Ovary (tissue), 9 donors: Measurements from ENCODE around the gene ALDH3B1. TPM values are rescaled to one million over a fixed set of nuclear protein-coding genes. Genes with fewer than 3 reads are reported as not detected.
A peak's percentile ranks its signal among the peaks of the same experiment; 100 is the strongest.

Experiments used
- DNase-seq, 5 donors: peaks; one replicate each; pipeline ENCODE4 v3.0.0-alpha.2; 2019 to 2020
- H3K27ac ChIP-seq, 2 donors: fragments of 200-600 bp; one replicate each; pipeline versions ENCODE4 v1.5.1 to v1.8.0; 2019 to 2022
- H3K27me3 ChIP-seq: fragments of 200-600 bp; one replicate; pipeline ENCODE4 v1.8.0; 2022
- H3K36me3 ChIP-seq: fragments of 200-600 bp; sonication (generic); one replicate; pipeline ENCODE4 v1.5.1; 2019
- H3K4me1 ChIP-seq: one replicate; pipeline ENCODE4 v1.8.1; 2013; ENCODE audit warnings: mild to moderate bottlenecking, moderate library complexity; ENCODE audit not compliant: insufficient read depth
- H3K4me3 ChIP-seq: fragments of 200-600 bp; sonication (generic); one replicate; pipeline ENCODE4 v1.5.1; 2017
- H3K9me3 ChIP-seq, 2 donors: fragments of 200-600 bp in 1 of 2; sonication (generic) in 1 of 2; one replicate each; pipeline versions ENCODE4 v1.5.1 to v1.8.1; 2013 to 2019; ENCODE audit warnings: mild to moderate bottlenecking in 1 of 2, moderate library complexity in 1 of 2
- EP300 ChIP-seq: sonication (generic); formaldehyde crosslinking; IDR thresholded peaks from one replicate; pipeline ENCODE4 v1.6.1; 2017; ENCODE audit warnings: antibody characterized with exemption
- POLR2A ChIP-seq: fragments of 450-650 bp; IDR thresholded peaks from one replicate; pipeline ENCODE4 v1.6.1; 2017; ENCODE audit warnings: antibody characterized with exemption, mild to moderate bottlenecking, moderate library complexity
- WGBS, 3 donors: extraction: QIAGEN DNeasy Blood & Tissue Kit in 1 of 3; methylation state at CpG; one replicate each; pipeline versions ENCODE4 v1.1.5 to v1.1.7; 2013 to 2017; 5-methylcytosine and 5-hydroxymethylcytosine counted together
- intact Hi-C, 4 donors: fragments of 100-400 bp; cut with DNase I; formaldehyde crosslinking; loops; one replicate each; pipeline versions ENCODE4 v1.11.0 to v1.15.1; 2022 to 2023
- polyA plus RNA-seq, 2 donors: library from polyadenylated mRNA; stranded (reverse); fragments of 200-250 nt in 1 of 2; fragments of 350-450 nt in 1 of 2; fragmentation: Illumina TruSeq in 1 of 2; extraction: RNeasy Lipid Tissue Mini Kit (QIAGEN cat#74804) in 1 of 2; gene quantifications; one replicate each; pipeline ENCODE4 v1.2.3, GENCODE V29; 2013 to 2014
- total RNA-seq, 7 donors: library from RNA; depleted of rRNA in 2 of 7; stranded (reverse); fragments of >200 nt in 2 of 7; fragmentation: NEBNext Ultra II Directional in 3 of 7; extraction: Animal tissue kit (Norgen Biotek cat#: 25700) in 3 of 7; gene quantifications; one replicate each; pipeline versions ENCODE4 v1.1.0 to v1.2.4, GENCODE V29; 2016 to 2023
- TF ChIP-seq, protein P1 (sequence below), 3 donors: fragments of 450-650 bp in 2 of 3; fragments of 200-600 bp in 1 of 3; IDR thresholded peaks; one replicate each; pipeline versions ENCODE4 v1.5.1 to v1.8.0; 2016 to 2022; ENCODE audit warnings: antibody characterized with exemption in 3 of 3, mild to moderate bottlenecking in 1 of 3
- donor health status: DM: no; HTN: no; CAD: no; lungs with moderate emphysema.
- donor health status: DM: no; HTN: no; CAD: no.
- donor health status: Bipolar disorder and iron deficiency.
- donor health status: DM: yes; HTN: yes; CAD: no.
- donor health status: DM: no; HTN: no; CAD: no.
- donor health status: DM: yes; HTN: yes; CAD: no.

The ALDH3B1 gene
- total and polyA plus RNA-seq, 9 donors: 1.8 to 65.3 (median 7.4) TPM

DNA sequence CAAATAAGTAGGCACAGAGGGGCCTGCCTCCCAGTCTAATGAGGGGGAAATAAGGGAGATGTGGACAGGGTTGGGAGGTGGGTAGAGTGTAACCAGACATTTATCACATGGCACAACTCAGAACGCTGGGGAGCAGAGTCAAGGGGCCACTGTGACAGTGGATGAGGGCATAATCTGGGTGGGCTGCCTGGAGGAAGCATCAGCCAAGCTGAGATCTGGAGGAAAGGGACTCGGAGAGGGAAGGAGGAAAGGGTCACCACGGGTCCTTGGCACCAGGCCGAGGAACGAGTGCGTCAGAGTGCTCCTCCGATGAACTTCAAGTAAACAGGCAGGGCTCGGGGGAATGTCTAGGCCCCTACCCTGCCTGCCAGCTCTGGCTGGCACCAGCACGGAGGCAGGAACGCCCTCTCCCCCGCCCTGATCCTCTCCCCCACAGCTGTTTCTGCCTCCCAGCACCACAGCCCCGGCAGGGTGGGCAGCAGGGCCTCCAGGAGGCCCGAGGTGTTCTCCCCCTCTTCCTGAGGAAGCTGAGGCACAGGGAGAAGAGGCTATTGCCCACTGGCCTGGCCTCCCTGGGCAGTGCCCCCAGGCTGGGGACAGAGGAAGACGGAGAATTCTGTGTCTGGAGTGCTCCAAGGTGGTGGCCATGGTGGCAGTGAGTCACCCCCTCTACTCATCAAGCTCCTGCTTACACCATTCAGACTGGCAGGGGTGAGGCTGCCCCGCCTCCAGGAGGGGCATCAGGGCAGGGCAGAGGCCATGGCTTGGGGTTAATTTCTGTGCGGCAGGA, 4.2 kb downstream of the ALDH3B1 start:
- Histone ChIP-seq H3K4me1 (peaks cover 10% of the 10 kb centered on the region), H3K36me3 (no peaks in the 10 kb centered on the region), H3K4me3 (no peak overlapping the region), H3K27me3 (no peaks in the 10 kb centered on the region), H3K9me3 (no peaks in the 10 kb centered on the region), H3K27ac (peak overlapping the region in 1 of 2 donors; percentile 4)
- no peak for TF ChIP-seq EP300
- TF ChIP-seq, protein P1, sequence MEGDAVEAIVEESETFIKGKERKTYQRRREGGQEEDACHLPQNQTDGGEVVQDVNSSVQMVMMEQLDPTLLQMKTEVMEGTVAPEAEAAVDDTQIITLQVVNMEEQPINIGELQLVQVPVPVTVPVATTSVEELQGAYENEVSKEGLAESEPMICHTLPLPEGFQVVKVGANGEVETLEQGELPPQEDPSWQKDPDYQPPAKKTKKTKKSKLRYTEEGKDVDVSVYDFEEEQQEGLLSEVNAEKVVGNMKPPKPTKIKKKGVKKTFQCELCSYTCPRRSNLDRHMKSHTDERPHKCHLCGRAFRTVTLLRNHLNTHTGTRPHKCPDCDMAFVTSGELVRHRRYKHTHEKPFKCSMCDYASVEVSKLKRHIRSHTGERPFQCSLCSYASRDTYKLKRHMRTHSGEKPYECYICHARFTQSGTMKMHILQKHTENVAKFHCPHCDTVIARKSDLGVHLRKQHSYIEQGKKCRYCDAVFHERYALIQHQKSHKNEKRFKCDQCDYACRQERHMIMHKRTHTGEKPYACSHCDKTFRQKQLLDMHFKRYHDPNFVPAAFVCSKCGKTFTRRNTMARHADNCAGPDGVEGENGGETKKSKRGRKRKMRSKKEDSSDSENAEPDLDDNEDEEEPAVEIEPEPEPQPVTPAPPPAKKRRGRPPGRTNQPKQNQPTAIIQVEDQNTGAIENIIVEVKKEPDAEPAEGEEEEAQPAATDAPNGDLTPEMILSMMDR (IDR thresholded peaks at IDR 0.05): no peak
- no peak for TF ChIP-seq POLR2A
- intact Hi-C loops: no loop called here
- 31 to 50% (median 34%) methylated on average over 15 to 16 of the region's 16 CpGs for WGBS, 3 donors
- peak in 4 of 5 donors; percentile 51 to 76 (median 63) for DNase-seq

DNA sequence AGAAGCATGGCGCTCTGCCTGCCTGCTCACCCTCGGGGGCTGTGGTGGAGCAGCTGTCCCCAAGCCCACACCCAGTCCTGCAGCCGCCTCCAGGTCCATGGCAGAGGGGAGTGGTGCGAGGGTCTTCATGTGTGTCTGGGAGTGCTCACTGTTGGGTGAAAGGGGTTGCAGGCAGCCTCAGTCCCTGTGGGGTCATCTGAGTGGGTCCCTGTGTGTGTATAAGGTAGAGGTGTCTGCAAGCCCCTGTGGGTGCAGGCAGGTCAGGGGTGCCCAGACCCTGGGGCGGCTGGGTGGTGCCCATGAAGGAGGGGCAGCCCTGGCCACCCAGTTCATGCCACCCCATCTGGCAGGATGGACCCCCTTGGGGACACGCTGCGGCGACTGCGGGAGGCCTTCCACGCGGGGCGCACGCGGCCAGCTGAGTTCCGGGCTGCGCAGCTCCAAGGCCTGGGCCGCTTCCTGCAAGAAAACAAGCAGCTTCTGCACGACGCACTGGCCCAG, 4.9 kb downstream of the ALDH3B1 start:
- no peaks in the 10 kb centered on the region for H3K9me3 ChIP-seq
- WGBS, 3 donors: 89 to 94% (median 91%) methylated on average over 10 to 19 of the region's 19 CpGs
- H3K4me3 ChIP-seq: no peak overlapping the region
- no peak for DNase-seq
- H3K27ac ChIP-seq: no peak overlapping the region
- TF ChIP-seq POLR2A (no peak), EP300 (no peak)
- TF ChIP-seq, protein P1 (IDR thresholded peaks at IDR 0.05): no peak
- no peaks in the 10 kb centered on the region for H3K27me3 ChIP-seq
- intact Hi-C loops: no loop called here
- peaks cover 7% of the 10 kb centered on the region for H3K4me1 ChIP-seq
- no peaks in the 10 kb centered on the region for H3K36me3 ChIP-seq

DNA sequence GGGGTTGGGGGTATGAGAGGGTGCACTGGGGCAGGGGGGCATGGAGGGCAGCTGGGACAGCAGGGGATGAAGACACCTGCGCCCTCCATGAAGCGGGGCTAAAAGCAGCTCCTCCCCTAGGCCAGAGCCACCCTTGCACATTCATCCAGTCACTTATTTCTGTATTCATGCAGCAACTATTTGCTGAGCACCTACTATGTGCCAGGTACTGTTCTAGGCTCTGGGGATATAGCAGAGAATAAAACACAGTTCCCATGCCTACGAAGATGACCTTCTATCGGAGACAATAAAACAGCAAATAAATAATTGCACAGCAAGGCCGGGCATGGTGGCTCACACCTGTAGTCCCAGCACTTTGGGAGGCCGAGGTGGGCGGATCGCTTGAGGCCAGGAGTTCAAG, 5.3 kb downstream of the ALDH3B1 start:
- Histone ChIP-seq H3K27me3 (no peaks in the 10 kb centered on the region), H3K36me3 (no peaks in the 10 kb centered on the region), H3K27ac (no peak overlapping the region), H3K9me3 (no peaks in the 10 kb centered on the region), H3K4me3 (no peak overlapping the region), H3K4me1 (peaks cover 3% of the 10 kb centered on the region)
- intact Hi-C loops: no loop called here
- WGBS, 3 donors: 97 to 98% (median 98%) methylated on average over 8 of the region's 8 CpGs
- no peak for DNase-seq
- TF ChIP-seq, protein P1 (IDR thresholded peaks at IDR 0.05): no peak
- no peak for TF ChIP-seq POLR2A
- TF ChIP-seq EP300: no peak

DNA sequence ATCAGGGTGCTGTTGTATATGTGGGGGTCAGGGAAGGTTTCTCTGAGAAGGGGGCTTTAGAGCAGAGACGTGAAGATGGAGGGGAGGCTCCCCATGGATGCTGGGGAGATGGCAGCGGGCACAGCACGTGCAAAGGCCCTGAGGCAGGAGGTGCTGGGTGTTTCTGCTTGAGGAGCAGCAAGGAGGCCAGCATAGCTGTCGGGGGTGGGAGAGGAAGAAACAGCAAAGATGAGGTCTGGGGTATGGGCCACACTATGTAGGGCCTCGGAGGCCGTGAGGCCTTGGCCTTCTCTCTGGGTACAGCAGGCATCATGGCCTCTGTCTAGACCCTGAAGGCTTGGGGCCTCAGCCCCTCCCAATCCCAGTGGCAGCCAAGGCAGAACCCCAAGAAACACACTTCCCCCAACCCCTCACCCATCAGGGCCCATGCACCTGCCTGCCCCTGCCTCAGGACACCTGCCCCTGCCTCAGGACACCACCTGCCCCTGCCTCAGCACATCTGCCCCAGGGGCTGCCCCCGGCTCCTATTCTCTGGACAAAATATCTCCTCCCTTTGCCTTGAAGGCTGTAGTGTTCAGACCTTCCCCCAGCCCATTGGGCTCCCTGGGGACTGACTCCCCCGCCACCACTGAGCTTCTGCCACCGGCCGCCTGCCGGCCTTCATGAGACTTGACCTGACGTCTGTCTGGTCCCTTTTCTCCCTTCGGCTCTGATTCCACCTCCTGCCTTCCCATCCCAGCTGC, 6.2 kb downstream of the ALDH3B1 start:
- WGBS, 3 donors: 61 to 66% (median 62%) methylated on average over 13 of the region's 13 CpGs
- no peak for DNase-seq
- Histone ChIP-seq H3K36me3 (no peaks in the 10 kb centered on the region), H3K27ac (no peak overlapping the region), H3K9me3 (no peaks in the 10 kb centered on the region), H3K4me3 (no peak overlapping the region), H3K4me1 (peaks cover 3% of the 10 kb centered on the region), H3K27me3 (no peaks in the 10 kb centered on the region)
- TF ChIP-seq POLR2A (no peak), EP300 (no peak)
- TF ChIP-seq, protein P1 (IDR thresholded peaks at IDR 0.05): no peak
- intact Hi-C loops: no loop called here
